B cell (primary cell): Measurements from ENCODE around the gene ST8SIA1. TPM values are rescaled to one million over a fixed set of nuclear protein-coding genes. Genes with fewer than 3 reads are reported as not detected.

Source experiments
- ATAC-seq: fragments of 200-7000 bp; cut with Tn5 transposase; one replicate; pipeline ENCODE4 v1.10.0; 2021; ENCODE audit warnings: low read depth, mild to moderate bottlenecking, moderate number of reproducible peaks, moderate library complexity
- CTCF ChIA-PET: fragments of 350-600 bp; sonication (Branson Sonifier 250); formaldehyde crosslinking; loops from one replicate; lab custom pipeline; 2021; ENCODE audit warnings: antibody characterized with exemption, inconsistent platforms; lab: Charles Lee
- POLR2A ChIA-PET: fragments of 350-600 bp; sonication (Branson Sonifier 250); formaldehyde crosslinking; loops from one replicate; lab custom pipeline; 2021; ENCODE audit warnings: antibody characterized with exemption; lab: Charles Lee
- DNase-seq: peaks from one replicate; pipeline ENCODE4 v3.0.0; 2013
- H2AFZ ChIP-seq: 2 replicates; pipeline ENCODE4 v1.6.1; 2012; ENCODE audit warnings: mild to moderate bottlenecking, low read depth, low read length; ENCODE audit not compliant: insufficient read depth, poor library complexity, severe bottlenecking
- H3K27ac ChIP-seq, 2 donors: 1 replicate in 1 of 2; 2 replicates in 1 of 2; pipeline ENCODE4 v1.5.1; 2012 to 2013; ENCODE audit warnings: low read length in 2 of 2, mild to moderate bottlenecking in 2 of 2, moderate library complexity in 1 of 2
- H3K27me3 ChIP-seq, 4 experiments: fragments of 200-600 bp in 1 of 4; sonication (generic) in 1 of 4; replicated peaks in 1 of 4; 1 replicate in 2 of 4; 2 replicates in 2 of 4; pipeline versions ENCODE4 v1.6.1 to v1.7.0; 2013 to 2016; ENCODE audit warnings: low read length in 3 of 4, mild to moderate bottlenecking in 2 of 4, mixed read lengths in 1 of 4, moderate library complexity in 1 of 4; ENCODE audit not compliant: insufficient read depth in 4 of 4, control insufficient read depth in 3 of 4; ENCODE audit errors: control extremely low read depth in 1 of 4
- H3K36me3 ChIP-seq, 2 experiments: replicated peaks in 1 of 2; 1 replicate in 1 of 2; 2 replicates in 1 of 2; pipeline versions ENCODE4 v1.6.1 to v1.7.1; 2013; ENCODE audit warnings: low read length in 1 of 2; ENCODE audit not compliant: insufficient read depth in 2 of 2, control insufficient read depth in 1 of 2; ENCODE audit errors: control extremely low read depth in 1 of 2, extremely low read depth in 1 of 2
- H3K4me1 ChIP-seq, 2 donors: fragments of 200-600 bp in 1 of 2; sonication (generic) in 1 of 2; 1 replicate in 1 of 2; 2 replicates in 1 of 2; pipeline versions ENCODE4 v1.5.1 to v1.6.1; 2013 to 2017; ENCODE audit warnings: low read length in 2 of 2; ENCODE audit not compliant: control insufficient read depth in 2 of 2, insufficient read depth in 2 of 2
- H3K4me2 ChIP-seq: replicated peaks from 2 replicates; pipeline ENCODE3; 2012; ENCODE audit warnings: mild to moderate bottlenecking, low read depth, low read length; ENCODE audit not compliant: poor library complexity, severe bottlenecking
- H3K4me3 ChIP-seq, 5 experiments: fragments of 200-600 bp in 1 of 5; sonication (generic) in 1 of 5; 1 replicate in 3 of 5; 2 replicates in 2 of 5; pipeline versions ENCODE4 v1.5.1 to v1.7.0; 2011 to 2016; ENCODE audit warnings: low read length in 4 of 5, mild to moderate bottlenecking in 4 of 5, low read depth in 2 of 5, control low read depth in 1 of 5, moderate library complexity in 1 of 5; ENCODE audit not compliant: insufficient read depth in 1 of 5; ENCODE audit errors: control extremely low read depth in 1 of 5, extremely low read depth in 1 of 5
- H3K79me2 ChIP-seq: fragments of 200-600 bp; sonication (generic); one replicate; pipeline ENCODE4 v1.6.0; 2016; ENCODE audit warnings: low read length; ENCODE audit not compliant: control insufficient read depth, insufficient read depth
- H3K9ac ChIP-seq: fragments of 200-600 bp; sonication (generic); 2 replicates; pipeline ENCODE4 v1.6.1; 2017; ENCODE audit warnings: mild to moderate bottlenecking, low read length, moderate library complexity
- H3K9me3 ChIP-seq, 3 donors: one replicate each; pipeline versions ENCODE4 v1.6.1 to v1.7.1; 2013; ENCODE audit warnings: low read length in 2 of 3; ENCODE audit not compliant: control insufficient read depth in 2 of 3, insufficient read depth in 1 of 3; ENCODE audit errors: control extremely low read depth in 1 of 3
- H4K20me1 ChIP-seq: 2 replicates; pipeline ENCODE4 v1.6.0; 2012; ENCODE audit warnings: mild to moderate bottlenecking, low read length; ENCODE audit not compliant: insufficient read depth, control insufficient read depth, poor library complexity, severe bottlenecking
- H3K27ac Mint-ChIP-seq: one replicate; pipeline ENCODE4 v1.8.0; 2021; ENCODE audit warnings: mixed read lengths
- H3K27me3 Mint-ChIP-seq: one replicate; pipeline ENCODE4 v1.8.0; 2021; ENCODE audit warnings: mixed read lengths
- H3K4me1 Mint-ChIP-seq: one replicate; pipeline ENCODE4 v1.8.0; 2021; ENCODE audit warnings: mixed read lengths
- H3K4me3 Mint-ChIP-seq: one replicate; pipeline ENCODE4 v1.8.0; 2021; ENCODE audit warnings: mixed read lengths
- H3K9me3 Mint-ChIP-seq: one replicate; pipeline ENCODE4 v1.8.0; 2022; ENCODE audit warnings: mixed read lengths; ENCODE audit not compliant: insufficient read depth
- CTCF ChIP-seq: fragments of 200-600 bp; IDR thresholded peaks from one replicate; pipeline ENCODE4 v1.8.0; 2022; ENCODE audit warnings: antibody characterized with exemption, mild to moderate bottlenecking
- EZH2 ChIP-seq: IDR thresholded peaks from 2 replicates; pipeline ENCODE4 v1.6.1; 2012; ENCODE audit warnings: borderline replicate concordance, low read depth, mild to moderate bottlenecking, moderate library complexity, low read length; ENCODE audit not compliant: insufficient read depth, poor library complexity, severe bottlenecking
- WGBS: methylation state at CpG from one replicate; pipeline ENCODE4 v1.1.5; 2013; ENCODE audit warnings: missing lambda C conversion rate; ENCODE audit not compliant: insufficient coverage; 5-methylcytosine and 5-hydroxymethylcytosine counted together
- intact Hi-C: fragments of 100-400 bp; cut with micrococcal nuclease; formaldehyde crosslinking; loops from one replicate; pipeline ENCODE4 v1.10.0; 2022
- polyA plus RNA-seq: library from polyadenylated mRNA; depleted of rRNA; stranded (reverse); fragments of >200 nt; gene quantifications from 2 replicates; pipeline ENCODE4 v1.2.3, GENCODE V29; 2012
- total RNA-seq, 2 donors: library from RNA; stranded (reverse); fragments of 120-200 nt in 1 of 2; gene quantifications; 1 replicate in 1 of 2; 2 replicates in 1 of 2; pipeline versions ENCODE4 v1.2.3 to v1.2.4, GENCODE V29; 2013 to 2022

Gene ST8SIA1
- total and polyA plus RNA-seq, 2 donors (not counting 1 experiment from before 2014, with no cell fraction given) = 0.02 to 0.04 TPM

DNA sequence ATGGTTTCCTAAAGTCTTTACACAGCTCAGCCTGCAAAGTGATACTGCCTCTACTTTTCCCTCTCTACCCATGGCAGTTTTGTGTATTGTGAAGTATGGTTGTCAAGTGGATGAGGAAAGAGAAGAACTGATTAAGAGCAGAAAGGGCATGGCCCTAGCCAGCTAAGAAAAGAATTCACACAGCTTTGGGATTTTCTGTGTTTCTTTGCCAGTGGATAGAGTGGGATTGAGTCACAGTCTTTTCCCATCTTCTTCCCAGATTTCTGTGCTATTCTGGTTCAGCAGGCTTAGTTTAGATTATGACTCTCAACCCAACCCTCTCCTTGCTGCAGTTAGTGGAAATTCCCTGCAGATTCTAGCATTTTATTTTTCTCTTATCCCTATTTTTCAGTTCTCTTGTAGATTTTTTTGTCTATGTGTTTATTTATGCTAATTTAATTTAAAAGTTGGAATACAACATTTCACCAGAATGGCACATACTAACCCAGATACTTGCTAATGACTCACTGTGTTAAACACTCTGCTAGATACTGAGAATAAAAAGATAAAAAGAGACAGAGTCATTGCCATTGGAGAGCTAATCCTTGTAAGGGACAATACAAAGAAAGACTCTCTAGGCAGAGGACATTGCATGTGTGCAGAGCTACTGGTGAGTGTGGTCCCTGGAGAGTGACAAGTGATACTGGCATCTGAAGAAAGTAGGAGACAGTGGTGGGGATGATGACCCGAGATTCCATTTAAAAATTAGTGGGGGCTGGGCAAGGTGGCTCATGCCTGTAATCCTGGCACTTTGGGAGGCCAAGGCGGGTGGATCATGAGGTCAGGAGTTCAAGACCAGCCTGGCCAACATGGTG is 106.3 kb downstream of the ST8SIA1 start:
- H3K4me3 Mint-ChIP-seq = no peak overlapping the region
- Histone ChIP-seq H3K9ac (no peak overlapping the region), H3K9me3 (no peaks in the 10 kb centered on the region), H3K4me3 (no peak overlapping the region), H4K20me1 (no peaks in the 10 kb centered on the region), H3K4me1 (no peaks in the 10 kb centered on the region), H2AFZ (no peak overlapping the region), H3K79me2 (no peaks in the 10 kb centered on the region), H3K4me2 (no peak overlapping the region), H3K36me3 (no peaks in the 10 kb centered on the region), H3K27me3 (peaks cover 0 to 4% (median 0%) of the 10 kb centered on the region in 4 experiments), H3K27ac (no peak overlapping the region)
- ChIA-PET POLR2A (no interaction called here), CTCF (no interaction called here)
- no peaks in the 10 kb centered on the region for H3K9me3 Mint-ChIP-seq
- H3K4me1 Mint-ChIP-seq = no peaks in the 10 kb centered on the region
- H3K27me3 Mint-ChIP-seq = peaks cover 16% of the 10 kb centered on the region
- no peak for ATAC-seq
- no peak overlapping the region for H3K27ac Mint-ChIP-seq
- TF ChIP-seq CTCF (no peak), EZH2 (no peak)
- DNase-seq = no peak
- intact Hi-C loops = no loop called here
- 43% methylated on average over 2 of the region's 2 CpGs for WGBS

DNA sequence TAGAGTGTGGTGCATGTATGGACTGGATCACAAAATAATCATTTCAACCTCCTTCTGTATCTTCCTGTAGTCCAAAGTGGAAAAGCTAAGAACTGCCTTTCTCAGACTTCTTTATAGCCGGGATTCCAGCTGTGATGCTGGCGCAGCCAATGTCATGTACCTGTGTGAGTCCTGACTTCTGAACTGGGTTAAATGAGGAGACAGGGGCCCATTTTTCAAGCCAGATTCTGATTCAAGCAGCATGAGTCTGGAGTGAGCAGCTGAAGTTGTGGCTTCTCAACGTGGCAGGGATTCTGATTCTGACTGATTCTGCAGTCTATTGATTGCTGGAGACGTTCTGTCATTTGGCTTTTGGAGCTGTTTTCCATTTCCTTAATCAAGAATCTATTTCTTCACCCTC is 111.2 kb downstream of the ST8SIA1 start:
- H3K4me1 Mint-ChIP-seq = no peaks in the 10 kb centered on the region
- H3K9ac ChIP-seq = no peak overlapping the region
- no peak overlapping the region for H3K27ac Mint-ChIP-seq
- H3K9me3 Mint-ChIP-seq = no peaks in the 10 kb centered on the region
- DNase-seq (no peak), ATAC-seq (no peak)
- no peaks in the 10 kb centered on the region for H3K36me3 ChIP-seq
- peaks cover 0 to 4% (median 0%) of the 10 kb centered on the region in 4 experiments for H3K27me3 ChIP-seq
- H3K79me2 ChIP-seq = no peaks in the 10 kb centered on the region
- no peaks in the 10 kb centered on the region for H3K9me3 ChIP-seq
- POLR2A ChIA-PET = no interaction called here
- no peak overlapping the region for H2AFZ ChIP-seq
- intact Hi-C loops = no loop called here
- no peaks in the 10 kb centered on the region for H3K4me1 ChIP-seq
- H3K4me2 ChIP-seq = no peak overlapping the region
- CTCF ChIA-PET = no interaction called here
- WGBS = 89% methylated on average over 2 of the region's 4 CpGs
- peaks cover 11% of the 10 kb centered on the region for H3K27me3 Mint-ChIP-seq
- no peak overlapping the region for H3K27ac ChIP-seq
- H3K4me3 ChIP-seq = no peak overlapping the region
- no peak overlapping the region for H3K4me3 Mint-ChIP-seq
- no peak for TF ChIP-seq CTCF
- TF ChIP-seq EZH2 = no peak
- no peaks in the 10 kb centered on the region for H4K20me1 ChIP-seq
